Posterior vena cava (tissue), 2 donors: Measurements from ENCODE around the gene COL25A1. TPM values are rescaled to one million over a fixed set of nuclear protein-coding genes. Genes with fewer than 3 reads are reported as not detected.
"Not testable (repeated sequence)": the region's sequence is repeated elsewhere in the genome, so short reads cannot be mapped to it uniquely, and the experiment has no call there.

ENCODE experiments used
- DNase-seq: peaks from one replicate; pipeline ENCODE4 v3.0.0-alpha.2; 2020; ENCODE audit warnings: low spot score
- intact Hi-C, 2 donors: fragments of 100-400 bp; cut with DNase I; formaldehyde crosslinking; loops; one replicate each; pipeline versions ENCODE4 v1.14.1 to v1.14.2; 2022 to 2023
- total RNA-seq, 2 donors: library from RNA; stranded (reverse); fragmentation: NEBNext Ultra II Directional; extraction: Animal tissue kit (Norgen Biotek cat#: 25700); gene quantifications; one replicate each; pipeline ENCODE4 v1.2.1, GENCODE V29; 2021
- donor health status: DM: yes; HTN: yes; CAD: no.
- donor health status: DM: yes; HTN: yes; CAD: no.

COL25A1 gene
- total RNA-seq, 2 donors from 2014 or later: 1.0 to 1.1 TPM

DNA sequence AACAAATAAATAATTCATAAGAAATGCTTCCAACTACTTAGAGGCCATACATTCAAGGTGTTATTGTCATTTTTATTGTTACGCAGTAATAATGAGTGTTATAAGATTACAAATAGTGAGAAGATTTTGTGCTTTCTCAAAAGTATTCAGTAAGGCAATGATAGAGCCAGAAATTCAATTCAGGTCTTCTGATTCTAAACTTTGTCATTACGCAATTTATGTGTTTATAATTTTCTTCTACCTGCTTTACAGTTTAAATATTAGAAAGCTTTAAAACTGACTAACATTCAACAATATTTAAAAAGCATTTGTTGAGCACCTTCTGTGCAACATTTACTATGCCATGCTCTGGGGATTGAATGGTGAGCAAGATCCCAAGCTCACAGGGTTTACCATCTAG lies 356.2 kb downstream of the COL25A1 start:
- intact Hi-C loops: no loop called here
- no peak for DNase-seq

GRCh38 chr4:108943976-108944591 lies 358.4 kb downstream of the COL25A1 start:
- no peak for DNase-seq
- intact Hi-C loops: no loop called here

GRCh38 chr4:108943371-108943770 lies 359.1 kb downstream of the COL25A1 start:
- intact Hi-C loops: no loop called here
- DNase-seq: no peak

DNA sequence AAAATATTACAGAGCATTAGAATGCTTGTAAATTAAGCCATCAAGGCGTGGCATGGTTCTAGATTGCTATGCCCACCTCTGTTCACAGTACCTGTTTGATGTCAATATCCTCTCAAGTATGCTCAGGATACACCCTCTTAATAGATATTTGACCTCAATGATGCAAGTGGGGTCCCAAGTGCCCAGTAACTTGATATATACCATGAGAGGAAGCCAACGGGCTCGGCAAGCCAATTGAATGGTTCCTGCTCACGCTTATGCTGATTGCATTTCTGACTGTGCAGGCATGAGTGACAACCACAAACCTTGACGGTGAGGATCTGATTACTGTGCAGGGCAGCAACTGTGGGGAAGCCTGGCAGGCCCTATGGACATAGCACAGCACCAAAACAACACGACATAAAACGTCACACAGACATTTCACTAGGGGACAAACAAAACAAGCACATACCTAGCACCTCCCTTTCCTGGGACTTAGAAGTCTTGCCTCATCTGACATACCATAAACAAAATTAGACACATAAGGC lies 360.5 kb downstream of the COL25A1 start:
- no peak for DNase-seq
- intact Hi-C loops: no loop called here

DNA sequence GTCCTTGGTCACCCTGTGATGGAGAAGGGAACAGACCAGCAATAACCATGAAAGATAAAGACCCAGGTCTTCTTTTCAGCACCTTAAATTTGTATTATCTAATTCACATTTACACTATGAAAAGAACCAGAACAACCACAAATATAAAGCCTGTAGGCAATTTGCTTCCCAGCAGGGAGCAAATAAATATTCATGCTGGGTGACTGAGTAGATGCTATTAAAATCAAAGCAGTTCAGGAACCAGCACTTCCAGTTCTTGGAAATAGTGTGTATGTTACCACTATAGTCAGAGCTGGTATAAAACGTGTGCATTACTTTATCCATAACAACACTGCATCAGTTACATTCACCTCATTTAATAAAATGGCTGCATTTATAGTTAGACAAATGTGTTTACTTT lies 361.8 kb downstream of the COL25A1 start:
- no peak for DNase-seq
- intact Hi-C loops: no loop called here

- DNase-seq: no peak
- intact Hi-C loops: no loop called here
Measured at GRCh38 chr4:108940149-108940548, 362.3 kb downstream of the COL25A1 start.

GRCh38 chr4:108937066-108937465 lies 365.4 kb downstream of the COL25A1 start:
- intact Hi-C loops: no loop called here
- DNase-seq: no peak

- DNase-seq, intact Hi-C loops: not testable (repeated sequence)
Measured at GRCh38 chr4:108933925-108934324, 368.5 kb downstream of the COL25A1 start.

- intact Hi-C loops: no loop called here
- DNase-seq: no peak
Measured at GRCh38 chr4:108933046-108933445, 369.4 kb downstream of the COL25A1 start.

DNA sequence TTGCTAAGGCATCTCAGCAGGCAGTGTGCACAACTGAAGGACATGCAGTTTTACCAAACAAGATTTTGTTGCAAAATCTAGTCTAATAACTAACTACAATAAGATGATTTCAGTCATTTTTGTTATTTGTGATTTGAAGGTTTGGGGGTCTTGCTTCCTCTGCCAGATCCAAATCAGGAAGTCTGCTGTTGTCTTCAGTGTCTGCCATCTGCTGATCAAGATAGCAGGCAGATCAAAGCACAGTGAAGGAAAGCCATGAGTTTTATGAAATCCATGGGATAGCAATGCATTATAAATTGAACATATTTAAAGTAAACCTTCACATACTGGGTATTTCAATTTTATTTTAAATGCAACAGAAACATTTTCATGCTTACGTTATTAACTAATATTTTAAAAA lies 370.5 kb downstream of the COL25A1 start:
- intact Hi-C loops: no loop called here
- no peak for DNase-seq

GRCh38 chr4:108930186-108930585 lies 372.3 kb downstream of the COL25A1 start:
- intact Hi-C loops: no loop called here
- no peak for DNase-seq

DNA sequence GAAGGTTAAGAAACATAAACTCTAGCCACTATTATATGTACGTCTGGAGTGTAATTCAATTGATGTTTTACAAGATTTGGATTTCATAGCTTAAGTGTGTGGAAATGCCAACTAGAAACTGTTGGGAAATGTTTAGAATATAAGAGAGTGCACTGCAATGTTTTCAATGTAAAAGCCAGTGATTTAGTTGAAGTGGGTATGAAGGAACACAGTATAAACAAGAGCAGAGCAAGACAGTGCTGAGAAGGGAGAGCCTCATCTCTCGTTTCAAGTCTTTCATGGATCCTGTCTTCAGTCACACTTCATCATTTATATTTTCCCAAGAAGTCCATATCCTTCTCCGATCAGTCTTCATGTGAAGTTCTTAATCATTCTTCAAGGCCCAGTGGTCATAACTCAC lies 375.7 kb downstream of the COL25A1 start:
- intact Hi-C loops: no loop called here
- DNase-seq: no peak

DNA sequence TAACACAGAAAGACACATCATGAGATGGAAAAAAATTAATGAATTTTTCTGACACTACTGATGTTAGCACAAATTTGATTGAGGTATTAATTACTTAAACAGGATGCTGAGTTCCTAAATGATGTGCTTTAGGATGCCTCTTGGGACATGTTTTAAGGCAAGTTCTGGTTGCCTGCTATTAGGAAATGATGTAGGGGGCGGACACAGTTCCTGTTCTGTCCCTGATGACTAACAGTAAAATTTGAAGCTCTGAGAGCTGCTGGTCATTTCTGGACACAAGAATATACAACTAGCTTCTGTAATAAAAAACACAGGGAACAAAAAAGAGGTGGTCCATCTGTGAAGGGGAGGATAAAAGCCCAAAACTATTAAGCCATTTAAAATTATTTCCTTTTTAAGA lies 376.4 kb downstream of the COL25A1 start:
- no peak for DNase-seq
- intact Hi-C loops: no loop called here

- intact Hi-C loops: no loop called here
- no peak for DNase-seq
Measured at GRCh38 chr4:108922191-108922590, 380.3 kb downstream of the COL25A1 start.

DNA sequence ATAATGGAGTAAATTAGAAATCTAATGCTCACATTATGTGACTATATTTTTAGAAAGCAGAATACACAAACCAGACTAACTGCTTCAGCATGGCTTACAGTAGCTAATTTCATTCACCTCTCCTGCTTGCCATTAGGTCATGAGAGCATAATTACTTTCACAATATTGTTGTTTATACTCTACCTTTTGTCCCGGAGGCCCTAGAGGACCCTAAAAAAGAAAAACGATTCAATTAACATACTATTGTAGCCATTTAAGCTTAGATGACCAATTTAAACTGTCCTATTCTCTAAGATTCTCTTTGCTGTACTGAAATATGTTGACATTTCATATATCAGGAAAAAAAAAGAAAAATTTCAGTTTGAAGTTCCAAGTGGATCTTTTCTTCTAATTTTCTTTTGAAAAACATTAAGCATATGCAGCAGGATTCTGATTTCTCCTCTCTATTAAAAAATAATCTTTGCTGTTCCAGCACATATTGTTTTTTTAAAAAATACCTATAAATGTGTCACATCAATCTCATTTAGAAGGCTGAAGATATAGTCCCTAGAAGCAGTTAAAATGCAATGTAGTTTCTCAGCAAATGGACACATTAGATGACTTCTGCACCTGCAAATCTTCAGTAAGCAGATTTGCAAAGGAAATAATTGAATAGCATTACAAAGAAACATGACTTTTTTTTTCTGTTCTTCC lies 381.9 kb downstream of the COL25A1 start:
- DNase-seq: no peak
- intact Hi-C loops: no loop called here

GRCh38 chr4:108919226-108919893 lies 383.1 kb downstream of the COL25A1 start:
- intact Hi-C loops: no loop called here
- DNase-seq: no peak

- no peak for DNase-seq
- intact Hi-C loops: no loop called here
Measured at GRCh38 chr4:108917255-108917654, 385.2 kb downstream of the COL25A1 start.

GRCh38 chr4:108916638-108917037 lies 385.8 kb downstream of the COL25A1 start:
- intact Hi-C loops: no loop called here
- DNase-seq: no peak

DNA sequence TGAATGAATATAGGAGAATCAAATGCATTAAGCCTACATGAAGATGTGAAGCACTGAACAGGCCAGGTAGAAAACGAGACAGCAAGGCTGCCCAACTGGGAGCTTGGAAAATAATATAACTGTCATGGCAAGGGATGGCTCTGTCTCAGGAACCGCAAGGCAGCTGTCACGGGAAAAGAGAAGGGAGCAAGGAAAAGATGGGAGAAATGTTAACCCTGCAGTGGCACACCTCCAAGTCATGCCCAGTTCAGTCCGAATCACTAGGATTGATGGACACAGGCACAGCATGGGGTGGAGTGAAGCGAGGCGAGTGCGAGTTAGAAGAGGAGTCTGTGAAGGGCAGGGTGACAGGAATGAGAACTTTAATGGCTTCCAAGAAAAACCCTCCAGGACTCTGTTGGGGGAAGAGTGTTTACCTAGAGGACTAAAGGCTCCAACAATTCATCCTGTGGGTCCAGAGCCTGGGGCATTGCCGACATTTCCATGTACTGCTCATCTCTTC lies 395.5 kb downstream of the COL25A1 start:
- intact Hi-C loops: no loop called here

GRCh38 chr4:108906006-108906405 lies 396.5 kb downstream of the COL25A1 start:
- intact Hi-C loops: no loop called here

More for the DNA sequence above, 395.5 kb downstream of the COL25A1 start:
- no peak for DNase-seq

More at GRCh38 chr4:108906006-108906405, 396.5 kb downstream of the COL25A1 start:
- DNase-seq: no peak
